Mammary epithelial cell (primary cell): ENCODE results near the gene CCT3.

Source experiments
- EZH2 ChIP-seq: IDR thresholded peaks from 2 replicates; pipeline ENCODE4 v1.6.1; 2012; ENCODE audit warnings: low read length, inconsistent platforms, borderline replicate concordance
- TF ChIP-seq, protein P1 (sequence below), 2 donors: IDR thresholded peaks in 1 of 2; conservative IDR thresholded peaks in 1 of 2; 2 replicates each; pipeline ENCODE4 v1.5.1; 2011 to 2012; ENCODE audit warnings: inconsistent platforms in 2 of 2, low read length in 2 of 2, mild to moderate bottlenecking in 2 of 2, control low read depth in 1 of 2, low read depth in 1 of 2; ENCODE audit not compliant: insufficient read depth in 1 of 2; ENCODE audit errors: extremely low read depth in 1 of 2

DNA sequence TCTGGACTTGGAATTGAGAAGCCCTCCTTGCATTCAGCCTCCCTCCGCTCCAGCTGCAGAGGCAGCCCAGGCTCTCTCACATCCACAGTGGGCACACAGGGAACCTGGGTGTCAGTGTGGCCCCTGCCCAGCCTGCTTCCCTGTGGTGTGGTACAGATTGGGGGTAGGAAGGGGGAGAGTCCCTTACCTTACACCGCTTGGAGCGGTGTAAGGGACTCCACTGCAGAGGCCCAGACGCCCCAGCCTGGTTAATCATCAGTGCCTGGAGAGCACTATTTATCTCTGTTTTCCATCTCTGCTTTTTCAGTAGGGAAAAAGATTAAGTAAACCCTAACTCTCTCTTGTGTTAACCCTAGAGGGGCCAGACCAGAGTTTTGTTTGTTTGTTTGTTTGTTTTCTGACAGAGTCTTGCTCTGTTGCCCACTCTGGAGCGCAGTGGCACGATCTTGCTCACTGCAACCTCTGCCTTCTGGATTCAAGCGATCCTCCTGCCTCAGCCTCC, 30.1 kb upstream of the CCT3 start:
- TF ChIP-seq, protein P1, sequence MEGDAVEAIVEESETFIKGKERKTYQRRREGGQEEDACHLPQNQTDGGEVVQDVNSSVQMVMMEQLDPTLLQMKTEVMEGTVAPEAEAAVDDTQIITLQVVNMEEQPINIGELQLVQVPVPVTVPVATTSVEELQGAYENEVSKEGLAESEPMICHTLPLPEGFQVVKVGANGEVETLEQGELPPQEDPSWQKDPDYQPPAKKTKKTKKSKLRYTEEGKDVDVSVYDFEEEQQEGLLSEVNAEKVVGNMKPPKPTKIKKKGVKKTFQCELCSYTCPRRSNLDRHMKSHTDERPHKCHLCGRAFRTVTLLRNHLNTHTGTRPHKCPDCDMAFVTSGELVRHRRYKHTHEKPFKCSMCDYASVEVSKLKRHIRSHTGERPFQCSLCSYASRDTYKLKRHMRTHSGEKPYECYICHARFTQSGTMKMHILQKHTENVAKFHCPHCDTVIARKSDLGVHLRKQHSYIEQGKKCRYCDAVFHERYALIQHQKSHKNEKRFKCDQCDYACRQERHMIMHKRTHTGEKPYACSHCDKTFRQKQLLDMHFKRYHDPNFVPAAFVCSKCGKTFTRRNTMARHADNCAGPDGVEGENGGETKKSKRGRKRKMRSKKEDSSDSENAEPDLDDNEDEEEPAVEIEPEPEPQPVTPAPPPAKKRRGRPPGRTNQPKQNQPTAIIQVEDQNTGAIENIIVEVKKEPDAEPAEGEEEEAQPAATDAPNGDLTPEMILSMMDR (conservative IDR thresholded peaks at IDR 0.05 in 1 of 2, IDR thresholded peaks at IDR 0.05 in 1 of 2; ENCODE audit: extremely low read depth in 1 of 2, insufficient read depth in 1 of 2, low read depth in 1 of 2, low read length in 2 of 2) = no peak
- no peak for TF ChIP-seq EZH2
